G401 (cell line): Measurements from ENCODE around the gene AHR. TPM values are rescaled to one million over a fixed set of nuclear protein-coding genes. Genes with fewer than 3 reads are reported as not detected.

Source experiments
- DNase-seq: peaks from one replicate; pipeline ENCODE4 v3.0.0-alpha.2; 2015; ENCODE audit warnings: low spot score
- in situ Hi-C: cut with HindIII; loops from 2 replicates; pipeline ENCODE4 v1.10.0; 2016; ENCODE audit warnings: low sequenced_read_pairs, mixed read lengths
- total RNA-seq: library from RNA; depleted of rRNA; stranded (reverse); fragments of >200 nt; shearing (Covaris generic); gene quantifications from 2 replicates; pipeline ENCODE4 v1.2.3, GENCODE V29; 2014; rRNA removed

The AHR gene
- not detected in 2 replicates for total RNA-seq

DNA sequence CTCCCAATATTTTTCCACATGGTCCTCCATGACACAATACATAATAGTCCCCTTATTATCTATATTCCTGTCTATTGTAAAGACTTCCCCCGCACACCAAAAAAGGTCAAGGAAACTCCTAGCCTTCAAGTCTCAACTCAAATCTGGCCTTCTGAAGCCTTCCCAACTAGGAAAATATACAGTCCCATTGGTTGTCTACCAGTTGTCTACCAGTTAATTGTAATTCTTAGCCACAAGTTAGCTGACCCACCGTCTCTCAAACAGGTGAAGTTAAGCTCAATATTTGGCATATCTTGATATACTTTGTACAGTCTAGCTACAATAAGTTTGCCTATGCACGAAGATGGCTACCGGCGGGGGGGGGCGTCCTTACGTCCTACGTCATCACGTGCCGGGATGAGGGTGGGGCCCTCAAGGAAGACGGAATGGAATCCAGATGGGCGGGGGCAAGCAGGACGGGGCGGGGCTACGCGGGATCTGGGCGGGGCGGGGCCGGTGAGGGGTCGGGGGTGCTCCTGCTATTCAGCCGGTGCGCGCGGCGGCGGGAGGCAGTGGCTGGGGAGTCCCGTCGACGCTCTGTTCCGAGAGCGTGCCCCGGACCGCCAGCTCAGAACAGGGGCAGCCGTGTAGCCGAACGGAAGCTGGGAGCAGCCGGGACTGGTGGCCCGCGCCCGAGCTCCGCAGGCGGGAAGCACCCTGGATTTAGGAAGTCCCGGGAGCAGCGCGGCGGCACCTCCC, at the start of gene AHR:
AHR (plus strand) TSS at position 551 of the 738 bp plus-strand sequence. CDS start 613 bp downstream, outside the sequence.
- in situ Hi-C loops, result no loop called here
- peak; percentile 93 for DNase-seq

DNA sequence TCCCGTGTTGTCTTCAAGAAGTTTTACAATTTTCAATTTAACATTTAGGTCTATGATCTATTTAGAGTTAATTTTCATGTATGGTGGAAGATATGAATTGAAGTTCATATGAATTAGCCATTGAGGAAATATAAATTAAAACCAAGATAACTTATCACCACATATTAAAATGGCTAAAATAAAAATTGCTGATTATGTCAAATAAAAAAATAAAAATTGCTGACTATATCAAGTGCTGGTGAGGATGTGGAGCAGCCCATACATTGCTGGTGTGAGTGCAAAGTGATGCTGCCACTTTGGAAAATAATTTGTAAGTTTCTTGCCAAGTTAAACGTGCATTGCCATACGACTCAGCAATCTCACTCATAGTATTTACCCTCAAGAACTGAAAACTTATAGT, 44.6 kb upstream of the AHR start:
- in situ Hi-C loops, result no loop called here
- no peak for DNase-seq

DNA sequence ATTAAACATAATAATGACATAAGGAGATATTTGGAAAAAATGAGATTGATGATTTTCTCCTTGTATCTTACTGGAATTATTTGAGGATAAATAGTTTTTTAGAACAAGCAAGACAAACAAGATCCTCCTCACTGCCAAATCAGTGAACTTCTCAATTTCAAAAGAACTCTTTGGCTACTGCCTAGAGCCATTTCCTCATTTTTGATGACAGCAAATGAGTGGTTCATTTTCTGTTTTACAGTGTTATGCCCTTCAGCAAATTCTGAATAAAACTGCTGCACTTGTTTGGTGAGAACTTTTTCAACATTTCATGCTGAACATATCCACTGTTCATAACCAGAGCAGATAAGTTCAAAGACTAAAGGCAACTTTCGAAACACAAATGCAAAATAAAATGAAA, 42.5 kb upstream of the AHR start:
- in situ Hi-C loops, result no loop called here

DNA sequence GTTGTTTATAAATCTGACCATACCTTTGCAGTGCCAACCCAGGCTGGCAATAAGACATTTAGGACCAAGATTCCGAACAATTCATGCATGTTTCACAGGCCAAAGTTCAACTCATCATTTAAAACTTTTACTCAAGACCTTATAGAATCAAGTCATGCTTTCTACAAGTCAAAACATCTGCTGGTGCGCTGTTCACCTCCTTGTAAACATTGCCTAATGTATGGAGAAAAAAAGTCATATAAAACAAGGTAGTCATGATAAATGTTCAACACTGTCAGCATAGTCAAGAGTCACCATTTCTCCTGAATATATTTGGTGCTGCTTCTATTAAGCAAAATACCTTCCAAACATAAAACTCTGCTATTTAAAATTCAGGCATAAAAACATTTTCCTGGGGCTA, 42.1 kb upstream of the AHR start:
- in situ Hi-C loops, result no loop called here
- DNase-seq, result no peak

More for the DNA sequence above, 42.5 kb upstream of the AHR start:
- no peak for DNase-seq

DNA sequence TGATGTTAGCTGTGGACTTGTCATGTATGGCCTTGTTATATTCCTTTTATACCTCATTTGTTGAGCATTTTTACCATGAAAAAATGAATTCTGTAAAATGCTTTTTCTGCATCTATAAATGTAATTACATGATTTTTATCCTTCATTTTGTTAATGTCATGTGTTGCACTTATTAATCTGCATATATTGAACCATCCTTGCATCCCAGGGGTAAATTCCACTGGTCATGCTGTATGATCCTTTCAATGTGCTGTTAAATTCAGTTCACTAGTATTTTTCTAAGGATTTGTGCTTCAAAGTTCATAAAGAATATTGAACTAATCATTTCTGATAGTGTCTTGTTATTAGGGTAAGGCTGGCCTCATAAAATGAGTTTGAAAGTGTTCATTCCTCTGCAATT, 31.9 kb upstream of the AHR start:
- in situ Hi-C loops, result no loop called here
- no peak for DNase-seq

DNA sequence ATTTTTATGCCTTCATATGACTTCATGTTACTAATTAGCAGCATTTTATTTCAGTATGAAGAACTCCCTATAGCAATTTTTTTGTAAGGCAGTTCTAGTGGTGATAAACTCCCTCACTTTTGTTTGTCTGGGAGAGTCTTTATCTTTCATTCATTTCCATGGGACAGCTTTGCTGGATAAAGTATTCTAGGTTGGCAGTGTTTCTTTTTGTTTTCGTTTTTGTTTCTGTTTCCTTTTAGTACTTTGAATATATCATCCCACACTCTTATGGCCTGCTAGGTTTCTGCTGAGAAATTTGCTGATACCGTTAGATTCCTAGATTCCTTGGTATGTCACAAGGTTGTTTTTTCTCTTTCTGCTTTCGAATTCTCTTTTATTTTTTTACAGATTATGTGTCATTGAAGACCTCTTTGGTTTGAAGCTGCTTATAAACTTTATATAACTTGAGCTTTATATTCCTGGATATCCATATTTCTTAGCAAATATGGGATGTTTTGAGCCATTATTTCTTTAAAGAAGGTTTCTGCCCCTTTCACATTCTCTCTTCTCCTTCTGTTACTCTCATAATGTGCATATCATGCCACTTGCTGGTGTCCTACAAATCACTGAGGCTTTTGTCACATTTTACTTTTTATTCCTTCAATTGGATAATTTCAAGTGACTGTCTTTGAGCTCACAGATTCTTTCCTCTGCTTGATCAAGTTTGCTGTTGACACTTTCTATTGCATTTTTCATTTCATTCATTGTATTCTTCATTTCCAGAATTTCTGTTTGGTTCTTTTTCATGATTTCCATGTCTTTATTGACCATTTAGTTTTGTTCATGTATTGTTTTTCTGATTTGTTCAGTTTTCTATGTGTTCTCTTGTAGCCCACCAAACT, 28.9 kb upstream of the AHR start:
- no peak for DNase-seq
- in situ Hi-C loops, result no loop called here

DNA sequence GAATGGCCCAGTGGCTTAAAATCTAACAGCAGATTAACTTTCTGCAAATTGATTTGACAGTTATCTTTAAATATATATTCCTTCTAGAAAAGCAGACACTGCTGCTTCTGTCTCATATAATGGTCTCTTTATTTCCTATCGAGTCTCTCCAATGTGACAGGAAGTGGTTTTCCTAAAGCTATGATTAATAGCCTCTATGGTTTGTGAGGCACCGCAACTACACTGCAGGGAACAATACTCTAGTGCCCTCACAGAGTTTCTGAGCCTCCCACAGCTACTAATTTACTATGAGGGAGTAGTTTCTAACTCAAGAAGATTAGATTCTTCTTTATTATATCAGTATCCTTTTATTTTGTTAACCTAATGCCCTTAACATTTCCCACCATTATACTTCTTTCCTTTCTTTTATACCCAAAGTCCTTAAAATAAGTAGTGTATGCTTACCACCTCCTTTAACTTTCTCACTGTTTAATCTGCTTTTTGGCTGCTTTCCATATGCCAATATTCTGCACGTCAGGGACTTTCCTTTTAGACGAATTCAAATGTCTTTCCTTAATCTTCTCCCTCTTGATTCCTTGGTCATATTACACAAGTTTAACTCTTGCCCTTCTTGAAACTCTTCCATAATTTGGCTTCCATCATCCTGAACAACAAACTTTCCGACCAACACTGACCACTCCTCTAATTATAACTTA, 23.8 kb upstream of the AHR start:
- DNase-seq, result no peak
- in situ Hi-C loops, result no loop called here

DNA sequence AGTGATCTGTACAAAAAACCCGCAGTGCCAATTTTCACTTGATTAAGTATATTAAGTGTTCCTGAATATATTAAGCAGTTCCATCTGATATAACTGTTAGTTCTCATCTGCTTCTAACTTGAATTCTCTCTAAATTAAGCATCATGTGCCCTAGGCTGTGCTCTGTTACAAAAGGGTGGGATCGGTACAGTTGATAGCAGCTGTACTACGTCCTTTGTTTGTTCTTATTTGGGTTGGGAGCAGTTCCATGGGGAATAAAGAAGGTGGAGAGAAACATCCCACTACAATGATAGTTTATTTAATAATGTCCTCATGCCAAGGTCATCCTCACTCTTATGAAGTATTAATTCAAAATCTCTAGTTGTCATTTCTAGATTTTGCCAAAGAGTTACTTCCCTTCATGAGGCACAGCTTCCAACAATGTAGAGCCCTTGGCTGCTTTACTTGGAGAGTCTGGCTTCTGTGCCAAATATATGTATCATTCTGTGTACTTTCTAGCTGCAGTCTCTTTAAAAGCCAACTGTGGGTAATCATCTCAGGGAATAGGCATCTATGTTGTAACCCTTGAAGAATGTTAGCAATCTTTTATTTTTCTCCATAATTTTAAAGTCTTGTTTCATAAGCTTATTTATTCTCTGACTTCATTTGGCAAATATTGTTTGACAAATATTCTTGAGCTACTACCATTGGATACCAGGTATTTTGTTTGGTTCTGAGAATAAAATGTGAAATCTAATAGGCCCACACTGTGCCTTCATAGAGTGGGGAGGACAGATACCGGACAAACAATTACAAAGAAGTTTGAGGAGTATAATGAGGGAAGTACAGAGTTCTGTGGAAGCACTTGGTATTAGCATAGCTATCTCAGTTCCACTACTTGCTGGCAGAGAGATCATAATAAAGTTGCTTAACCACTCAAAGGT, 22.4 kb upstream of the AHR start:
- in situ Hi-C loops, result no loop called here
- no peak for DNase-seq

DNA sequence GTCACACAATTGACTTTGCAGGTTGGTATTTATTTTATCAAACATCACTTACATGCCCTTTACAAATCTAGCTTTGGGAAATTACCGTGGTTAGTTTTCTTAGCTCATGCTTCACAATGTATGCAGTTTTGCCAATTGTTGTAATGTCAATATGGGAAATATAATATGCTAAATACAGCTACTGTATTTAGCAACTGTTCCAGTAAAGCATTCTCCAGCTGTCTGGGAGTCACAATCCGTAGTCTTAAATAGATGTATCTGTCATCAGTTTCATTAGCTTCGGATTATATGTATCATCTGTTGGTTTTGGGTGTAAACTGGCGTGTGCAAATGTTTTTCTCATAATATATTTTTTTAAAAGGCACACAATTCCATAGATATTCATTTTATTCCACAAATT, 19.4 kb upstream of the AHR start:
- no peak for DNase-seq
- in situ Hi-C loops, result no loop called here

DNA sequence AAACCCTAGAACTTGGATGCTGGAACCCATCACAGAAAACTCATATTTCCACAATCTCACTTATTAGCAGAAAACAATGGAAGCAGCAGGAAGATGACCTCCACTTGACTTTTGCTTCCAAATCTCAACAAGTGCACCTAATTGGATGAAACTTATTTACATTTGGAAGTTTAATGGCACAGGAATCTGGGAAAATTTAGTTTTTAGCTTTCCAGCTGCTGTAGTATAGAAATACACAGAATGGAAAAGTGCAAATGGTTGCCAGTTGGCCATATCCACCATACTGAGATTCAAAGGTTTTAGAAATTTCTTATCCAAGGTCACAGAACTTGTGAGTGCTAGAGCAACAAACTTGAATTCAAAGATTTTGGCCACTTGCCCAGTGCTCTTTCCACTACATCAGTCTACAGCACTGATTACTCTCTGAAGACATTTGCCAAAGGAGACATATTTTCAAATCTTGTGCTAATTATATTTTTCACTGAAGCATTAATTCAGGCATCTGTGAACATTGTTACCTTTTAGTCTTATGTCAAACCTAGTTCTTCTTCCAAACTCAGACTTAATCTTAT, 9.3 kb upstream of the AHR start:
- no peak for DNase-seq
- in situ Hi-C loops, result no loop called here

DNA sequence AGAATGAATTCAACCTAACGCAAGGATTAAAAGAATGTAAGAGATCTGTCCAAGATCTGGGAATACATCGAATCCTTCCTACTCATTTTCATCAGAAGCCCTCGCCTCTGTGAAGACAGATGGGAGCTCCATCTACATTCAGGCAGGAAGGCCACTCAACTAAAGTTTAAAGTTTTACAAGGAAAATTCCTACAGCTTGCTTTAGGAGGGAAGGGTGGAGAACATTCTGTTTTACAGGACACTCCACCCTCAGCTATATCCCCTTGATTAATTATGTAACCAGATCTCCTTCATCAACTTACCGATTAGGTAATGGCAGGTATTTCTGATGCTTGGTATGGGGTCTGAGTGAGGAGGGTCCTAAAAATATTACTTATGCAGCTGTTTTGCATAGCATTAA, 5.6 kb upstream of the AHR start:
- in situ Hi-C loops, result no loop called here
- no peak for DNase-seq

DNA sequence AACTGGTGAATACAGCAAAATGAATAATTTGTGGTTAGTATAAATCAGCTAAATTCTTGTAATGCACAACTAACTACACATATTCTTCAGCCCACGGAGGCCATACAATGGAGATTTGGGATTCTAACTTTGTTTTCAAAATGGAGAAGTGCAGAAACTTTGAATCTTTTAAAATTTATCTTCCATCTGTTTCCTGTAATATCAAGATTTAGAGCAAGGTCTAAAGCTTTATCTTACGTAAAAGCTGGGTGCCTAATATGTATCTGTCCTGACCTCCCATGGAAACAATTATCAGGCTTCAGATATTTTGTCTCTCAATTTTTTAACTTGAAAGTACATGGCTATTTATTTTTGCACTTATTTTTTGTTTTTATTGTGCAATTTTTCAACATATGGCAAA, 5.0 kb upstream of the AHR start:
- no peak for DNase-seq
- in situ Hi-C loops, result no loop called here

DNA sequence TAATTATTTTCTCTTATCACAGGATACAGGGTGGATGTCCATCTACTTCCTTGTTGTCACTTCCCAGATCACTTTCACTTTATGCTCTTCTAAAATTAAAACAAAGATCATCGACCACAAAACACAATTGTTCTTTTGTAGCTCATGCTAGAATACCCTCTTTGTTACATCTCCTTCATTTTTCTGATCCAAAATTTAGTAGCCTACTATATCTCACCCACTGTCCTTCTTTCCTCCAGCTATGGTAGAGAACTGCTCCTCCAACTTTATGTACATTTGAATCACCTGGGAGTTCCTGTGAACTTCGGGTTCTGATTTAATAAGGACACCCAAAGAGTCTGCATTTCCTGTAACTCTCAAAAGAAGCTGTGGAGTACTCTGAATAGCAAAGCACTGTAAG, 1.2 kb upstream of the AHR start:
- in situ Hi-C loops, result no loop called here
- DNase-seq, result no peak

DNA sequence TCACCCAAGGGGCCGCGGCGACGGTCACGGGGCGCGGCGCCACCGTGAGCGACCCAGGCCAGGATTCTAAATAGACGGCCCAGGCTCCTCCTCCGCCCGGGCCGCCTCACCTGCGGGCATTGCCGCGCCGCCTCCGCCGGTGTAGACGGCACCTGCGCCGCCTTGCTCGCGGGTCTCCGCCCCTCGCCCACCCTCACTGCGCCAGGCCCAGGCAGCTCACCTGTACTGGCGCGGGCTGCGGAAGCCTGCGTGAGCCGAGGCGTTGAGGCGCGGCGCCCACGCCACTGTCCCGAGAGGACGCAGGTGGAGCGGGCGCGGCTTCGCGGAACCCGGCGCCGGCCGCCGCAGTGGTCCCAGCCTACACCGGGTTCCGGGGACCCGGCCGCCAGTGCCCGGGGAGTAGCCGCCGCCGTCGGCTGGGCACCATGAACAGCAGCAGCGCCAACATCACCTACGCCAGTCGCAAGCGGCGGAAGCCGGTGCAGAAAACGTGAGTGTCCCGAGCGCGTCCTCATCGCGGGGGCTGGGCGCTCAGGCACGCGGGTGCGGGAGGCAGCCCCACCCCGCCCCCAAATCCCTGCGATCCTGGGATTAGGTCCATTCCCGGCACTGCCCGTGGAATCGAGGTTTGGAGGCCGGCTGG, 509 bp downstream of the AHR start:
- no peak for DNase-seq
- in situ Hi-C loops, result no loop called here

DNA sequence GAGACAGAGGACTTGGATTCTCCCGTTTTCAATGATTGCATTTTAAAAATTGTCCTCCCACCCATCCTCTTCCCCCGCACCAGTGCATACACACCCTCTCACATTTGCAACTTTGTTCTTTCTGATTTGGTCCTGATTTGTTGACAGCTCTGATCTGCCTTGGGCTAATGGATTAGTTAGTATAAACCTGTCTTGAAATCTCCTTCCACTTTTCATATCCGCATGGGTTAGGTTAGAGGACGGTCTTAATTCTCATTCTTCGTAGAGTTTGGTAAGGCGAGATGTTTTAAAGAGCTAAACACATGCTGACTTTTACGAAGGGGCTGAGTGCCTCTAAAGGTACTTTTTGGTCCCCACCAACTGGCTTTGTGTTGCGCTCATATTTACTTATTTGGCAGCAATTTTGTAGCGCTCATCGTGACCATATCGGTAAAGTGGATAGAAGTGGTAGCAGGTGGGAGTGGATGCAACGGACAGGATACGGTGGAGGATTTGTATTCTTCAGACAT, 1.1 kb downstream of the AHR start:
- in situ Hi-C loops, result no loop called here
- peak; percentile 44 for DNase-seq

DNA sequence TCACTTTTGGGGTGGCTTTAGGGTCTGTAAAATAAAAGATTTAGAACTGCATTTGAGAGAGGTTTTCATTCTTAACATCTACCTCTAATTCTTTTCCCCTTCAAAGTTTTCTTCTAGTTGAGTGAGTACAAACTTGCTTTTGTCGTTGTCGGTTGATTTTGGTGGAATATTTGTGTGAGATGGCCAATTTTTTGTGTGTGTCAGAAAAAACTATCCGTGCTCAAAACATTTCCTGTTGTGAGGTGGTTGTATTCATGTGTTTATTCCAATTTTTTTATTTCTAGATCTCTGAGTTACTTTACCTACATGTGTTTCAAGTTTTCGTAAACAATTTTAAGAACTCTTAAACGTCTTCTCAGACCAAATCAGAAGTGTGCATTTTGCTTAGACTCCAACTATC, 1.6 kb downstream of the AHR start:
- in situ Hi-C loops, result no loop called here
- no peak for DNase-seq

DNA sequence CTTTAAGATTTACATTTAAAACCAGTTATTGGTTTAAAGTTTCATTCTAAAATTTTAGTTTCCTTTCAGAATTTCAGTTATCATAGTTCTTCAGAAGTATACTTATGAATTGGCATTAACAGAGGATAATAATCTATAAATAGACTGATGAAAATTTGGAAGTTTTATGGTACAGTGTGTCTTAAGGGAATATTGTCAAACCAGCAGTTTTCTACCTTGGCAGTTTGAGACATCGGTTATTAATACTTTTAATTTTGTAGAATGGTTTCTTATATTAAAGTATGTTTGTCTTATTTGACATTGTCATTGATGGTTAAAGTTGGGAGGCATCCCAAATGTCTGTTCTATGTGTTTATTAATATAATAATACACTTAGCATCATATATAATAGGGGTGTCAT, 2.0 kb downstream of the AHR start:
- in situ Hi-C loops, result no loop called here
- DNase-seq, result no peak
